Thyroid gland (tissue), 4 donors: Measurements from ENCODE around the gene ROPN1. TPM values are rescaled to one million over a fixed set of nuclear protein-coding genes. Genes with fewer than 3 reads are reported as not detected.

Experiments
- DNase-seq, 2 donors: peaks; one replicate each; pipeline ENCODE4 v3.0.0-alpha.2; 2019
- H3K27ac ChIP-seq, 3 donors: fragments of 200-600 bp; sonication (generic); 1 replicate in 2 of 3; 2 replicates in 1 of 3; pipeline ENCODE4 v1.5.1; 2016 to 2019; ENCODE audit warnings: mild to moderate bottlenecking in 1 of 3, moderate library complexity in 1 of 3
- H3K27me3 ChIP-seq: fragments of 200-600 bp; sonication (generic); one replicate; pipeline ENCODE4 v1.5.1; 2019
- H3K36me3 ChIP-seq, 2 donors: fragments of 200-600 bp; sonication (generic); one replicate each; pipeline ENCODE4 v1.5.1; 2016 to 2019
- H3K4me1 ChIP-seq, 2 donors: fragments of 200-600 bp; sonication (generic); one replicate each; pipeline ENCODE4 v1.5.1; 2017 to 2019
- H3K4me3 ChIP-seq, 3 donors: fragments of 200-600 bp; sonication (generic); replicated peaks in 1 of 3; 1 replicate in 2 of 3; 2 replicates in 1 of 3; pipeline ENCODE4 v1.5.1; 2016; ENCODE audit warnings: mild to moderate bottlenecking in 1 of 3
- H3K9me3 ChIP-seq: fragments of 200-600 bp; sonication (generic); one replicate; pipeline ENCODE4 v1.5.1; 2017
- POLR2A ChIP-seq, 2 donors: fragments of 450-650 bp; IDR thresholded peaks; one replicate each; pipeline ENCODE4 v1.6.1; 2017; ENCODE audit warnings: antibody characterized with exemption in 2 of 2, mild to moderate bottlenecking in 2 of 2, moderate library complexity in 1 of 2
- WGBS, 2 donors: methylation state at CpG; one replicate each; pipeline ENCODE4 v1.1.5; 2017; 5-methylcytosine and 5-hydroxymethylcytosine counted together
- intact Hi-C: fragments of 100-400 bp; cut with DNase I; formaldehyde crosslinking; loops from one replicate; pipeline ENCODE4 v1.15.1; 2023
- total RNA-seq, 4 donors: library from RNA; depleted of rRNA; stranded (reverse); fragments of >200 nt; gene quantifications; one replicate each; pipeline ENCODE4 v1.2.3, GENCODE V29; 2016
- TF ChIP-seq, protein P1 (sequence below), 6 experiments: fragments of 200-600 bp in 3 of 6; fragments of 450-650 bp in 3 of 6; sonication (generic) in 3 of 6; IDR thresholded peaks; one replicate each; pipeline ENCODE4 v1.5.1; 2016 to 2019; ENCODE audit warnings: antibody characterized with exemption in 6 of 6, mild to moderate bottlenecking in 2 of 6, inconsistent platforms in 1 of 6, moderate library complexity in 1 of 6

The ROPN1 gene
- total RNA-seq, 4 donors from 2014 or later, result 0.54 TPM; not detected in 3

DNA sequence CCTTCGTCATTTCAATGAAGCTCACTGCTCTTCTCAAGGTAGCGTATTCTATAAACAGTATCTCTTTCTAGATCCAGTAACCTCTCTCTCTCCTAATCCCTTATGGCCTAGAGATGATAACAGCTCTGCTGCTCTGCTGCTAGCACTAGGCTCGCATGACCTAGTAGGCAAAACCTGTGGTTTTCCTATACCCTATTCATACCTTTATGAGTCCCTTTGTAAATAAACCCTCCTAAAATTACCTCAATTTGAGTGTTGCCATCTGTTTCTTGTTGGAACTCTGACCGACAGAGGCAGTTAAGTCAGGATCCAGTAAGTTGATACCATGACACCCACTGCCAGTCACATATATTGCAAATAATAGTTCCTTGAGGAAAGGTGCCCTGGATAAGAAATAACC is 38.2 kb downstream of the ROPN1 start:
- Histone ChIP-seq H3K9me3 (no peaks in the 10 kb centered on the region), H3K4me1 (no peaks in the 10 kb centered on the region), H3K4me3 (no peak overlapping the region), H3K27ac (no peak overlapping the region), H3K36me3 (no peaks in the 10 kb centered on the region), H3K27me3 (no peaks in the 10 kb centered on the region)
- no peak for TF ChIP-seq POLR2A (IDR thresholded peaks at IDR 0.05)
- TF ChIP-seq, protein P1, sequence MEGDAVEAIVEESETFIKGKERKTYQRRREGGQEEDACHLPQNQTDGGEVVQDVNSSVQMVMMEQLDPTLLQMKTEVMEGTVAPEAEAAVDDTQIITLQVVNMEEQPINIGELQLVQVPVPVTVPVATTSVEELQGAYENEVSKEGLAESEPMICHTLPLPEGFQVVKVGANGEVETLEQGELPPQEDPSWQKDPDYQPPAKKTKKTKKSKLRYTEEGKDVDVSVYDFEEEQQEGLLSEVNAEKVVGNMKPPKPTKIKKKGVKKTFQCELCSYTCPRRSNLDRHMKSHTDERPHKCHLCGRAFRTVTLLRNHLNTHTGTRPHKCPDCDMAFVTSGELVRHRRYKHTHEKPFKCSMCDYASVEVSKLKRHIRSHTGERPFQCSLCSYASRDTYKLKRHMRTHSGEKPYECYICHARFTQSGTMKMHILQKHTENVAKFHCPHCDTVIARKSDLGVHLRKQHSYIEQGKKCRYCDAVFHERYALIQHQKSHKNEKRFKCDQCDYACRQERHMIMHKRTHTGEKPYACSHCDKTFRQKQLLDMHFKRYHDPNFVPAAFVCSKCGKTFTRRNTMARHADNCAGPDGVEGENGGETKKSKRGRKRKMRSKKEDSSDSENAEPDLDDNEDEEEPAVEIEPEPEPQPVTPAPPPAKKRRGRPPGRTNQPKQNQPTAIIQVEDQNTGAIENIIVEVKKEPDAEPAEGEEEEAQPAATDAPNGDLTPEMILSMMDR (IDR thresholded peaks at IDR 0.05), result no peak
- 97 to 98% methylated on average over 4 of the region's 4 CpGs for WGBS, 2 donors
- no peak for DNase-seq
- intact Hi-C loops, result no loop called here

DNA sequence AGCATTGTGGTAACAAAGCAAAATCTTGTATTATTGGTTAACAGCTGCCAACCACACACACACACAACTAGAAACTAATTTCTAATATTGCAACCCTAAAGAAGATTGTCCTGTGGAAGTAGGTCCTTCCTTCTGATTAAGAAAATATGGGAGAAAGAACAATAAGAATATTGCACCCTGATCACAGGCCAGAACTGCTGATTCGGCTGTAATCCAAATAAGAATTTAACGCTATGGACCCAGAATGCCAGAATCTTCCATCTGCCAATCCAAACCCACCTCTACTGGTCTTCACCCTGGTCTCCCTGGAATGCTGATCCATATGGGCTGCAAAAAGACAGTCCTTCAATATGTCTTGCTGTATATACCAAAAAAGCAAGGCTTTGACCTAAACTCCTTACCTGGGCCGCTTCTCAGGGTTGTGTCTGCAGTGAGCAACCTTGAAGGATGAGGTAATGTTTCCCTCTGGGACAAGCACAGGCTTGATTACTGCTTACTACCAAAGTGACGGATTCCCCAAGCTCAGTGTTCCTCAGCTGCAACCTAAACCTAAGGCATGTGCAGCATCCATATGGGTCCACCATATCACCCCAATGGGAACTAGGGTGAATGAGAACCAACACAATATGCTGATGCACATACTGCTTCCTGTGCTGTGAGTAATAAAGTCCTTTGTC is 38.9 kb downstream of the ROPN1 start:
- H3K27ac ChIP-seq, result no peak overlapping the region
- intact Hi-C loops, result no loop called here
- TF ChIP-seq, protein P1 (IDR thresholded peaks at IDR 0.05), result no peak
- no peak for TF ChIP-seq POLR2A (IDR thresholded peaks at IDR 0.05)
- no peaks in the 10 kb centered on the region for H3K27me3 ChIP-seq
- no peak for DNase-seq
- no peaks in the 10 kb centered on the region for H3K36me3 ChIP-seq
- H3K9me3 ChIP-seq, result no peaks in the 10 kb centered on the region
- H3K4me3 ChIP-seq, result no peak overlapping the region
- WGBS, 2 donors, result 96 to 97% methylated on average over 4 of the region's 4 CpGs
- H3K4me1 ChIP-seq, result no peaks in the 10 kb centered on the region

DNA sequence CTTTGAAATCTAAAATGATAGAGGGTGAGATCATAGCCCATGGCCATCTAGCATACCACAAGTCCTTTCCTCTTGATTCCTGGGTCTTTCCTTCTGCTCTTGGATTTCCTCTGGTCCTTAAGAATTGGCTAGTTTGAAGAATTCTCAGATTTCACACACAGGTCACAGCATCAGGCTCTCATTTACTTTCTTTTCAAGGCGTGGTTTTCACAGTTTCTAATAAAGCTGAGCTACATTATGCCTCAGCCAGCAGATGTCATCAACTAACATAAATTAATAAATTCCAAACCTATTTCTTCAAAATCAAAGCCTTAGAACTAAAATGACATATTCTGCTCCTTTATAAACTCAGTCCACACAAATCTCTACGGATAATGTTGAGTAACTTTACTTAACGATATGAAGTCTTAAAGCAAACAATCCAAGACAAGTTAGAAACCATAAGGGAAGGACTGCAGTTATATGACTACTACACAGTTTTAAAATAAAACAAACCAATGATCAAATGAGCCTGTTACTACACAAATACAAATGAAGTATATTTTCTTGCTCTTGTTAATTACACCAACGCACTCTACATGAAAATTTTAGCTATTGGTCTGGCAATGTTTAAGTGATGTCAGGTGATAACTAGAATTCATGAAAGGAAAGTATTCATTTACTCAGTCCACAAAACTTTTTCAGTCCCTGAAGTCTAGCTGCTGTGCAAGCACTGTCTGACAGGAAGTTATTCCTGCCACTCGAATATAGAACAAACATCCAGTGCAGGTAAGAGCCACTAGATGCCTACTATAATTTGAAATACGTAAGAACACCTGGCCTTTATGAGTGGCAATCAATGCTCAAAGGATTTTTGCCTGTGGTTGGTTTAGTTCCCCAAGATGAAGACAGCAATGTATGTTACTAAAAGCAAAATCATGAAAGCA is 40.1 kb downstream of the ROPN1 start:
- WGBS, 2 donors, result 58 to 65% methylated on average over 6 of the region's 6 CpGs
- Histone ChIP-seq H3K9me3 (no peaks in the 10 kb centered on the region), H3K36me3 (no peaks in the 10 kb centered on the region), H3K4me1 (no peaks in the 10 kb centered on the region), H3K27me3 (no peaks in the 10 kb centered on the region), H3K4me3 (no peak overlapping the region), H3K27ac (no peak overlapping the region)
- no peak for DNase-seq
- TF ChIP-seq, protein P1 (IDR thresholded peaks at IDR 0.05), result no peak
- no peak for TF ChIP-seq POLR2A (IDR thresholded peaks at IDR 0.05)
- intact Hi-C loops, result no loop called here

DNA sequence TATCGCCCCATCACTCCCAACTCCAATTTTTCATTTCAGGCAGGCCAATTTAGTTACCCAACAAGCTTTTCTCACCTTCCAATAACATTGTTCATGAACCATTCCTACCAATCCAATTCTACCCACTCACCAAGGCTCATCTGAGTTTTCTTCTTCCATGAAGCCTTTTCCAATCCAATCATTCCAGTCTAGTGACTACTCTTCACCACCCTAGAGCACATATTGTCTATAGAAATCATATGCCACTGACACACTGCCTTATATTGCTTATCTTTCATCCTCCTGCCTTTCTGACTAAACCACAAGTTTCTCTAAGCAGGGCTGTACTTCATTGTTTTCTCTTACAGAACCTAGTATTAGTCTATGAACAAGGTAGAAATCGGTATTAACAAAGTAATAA is 42.3 kb downstream of the ROPN1 start:
- Histone ChIP-seq H3K27ac (no peak overlapping the region), H3K4me1 (no peaks in the 10 kb centered on the region), H3K27me3 (no peaks in the 10 kb centered on the region), H3K4me3 (no peak overlapping the region), H3K36me3 (no peaks in the 10 kb centered on the region), H3K9me3 (no peaks in the 10 kb centered on the region)
- intact Hi-C loops, result no loop called here
- TF ChIP-seq, protein P1 (IDR thresholded peaks at IDR 0.05), result no peak
- TF ChIP-seq POLR2A (IDR thresholded peaks at IDR 0.05), result no peak
- 95 to 98% methylated on average over 2 of the region's 2 CpGs for WGBS, 2 donors
- no peak for DNase-seq

DNA sequence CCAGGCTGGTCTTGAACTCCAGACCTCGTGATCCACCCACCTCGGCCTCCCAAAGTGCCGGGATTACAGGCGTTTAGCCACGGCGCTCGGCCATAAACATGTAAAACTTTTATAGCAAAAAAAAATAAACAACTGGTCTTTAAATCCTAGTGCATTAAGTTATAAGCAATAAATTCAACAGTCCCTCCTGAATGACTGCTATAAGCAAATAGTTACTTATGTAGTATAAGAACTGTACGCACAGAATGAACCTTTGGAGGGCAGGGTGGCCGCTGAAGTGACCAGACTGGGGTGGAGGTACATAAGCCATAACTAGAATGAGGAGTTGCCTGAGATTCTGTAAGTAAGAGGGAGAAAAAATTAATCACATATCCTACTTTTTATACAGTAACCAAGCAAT is 43.5 kb downstream of the ROPN1 start:
- H3K27ac ChIP-seq, result no peak overlapping the region
- DNase-seq, result no peak
- no peaks in the 10 kb centered on the region for H3K9me3 ChIP-seq
- 97 to 99% methylated on average over 9 of the region's 9 CpGs for WGBS, 2 donors
- H3K36me3 ChIP-seq, result peaks cover 0 to 8% of the 10 kb centered on the region in 2 donors
- TF ChIP-seq, protein P1 (IDR thresholded peaks at IDR 0.05), result no peak
- no peak for TF ChIP-seq POLR2A (IDR thresholded peaks at IDR 0.05)
- no peak overlapping the region for H3K4me3 ChIP-seq
- no peaks in the 10 kb centered on the region for H3K27me3 ChIP-seq
- H3K4me1 ChIP-seq, result no peaks in the 10 kb centered on the region
- intact Hi-C loops, result no loop called here
